Ovary (tissue), 3 donors: ENCODE results near the gene TEDDM1.

Source experiments
- CTCF ChIP-seq, 3 donors: fragments of 450-650 bp in 2 of 3; fragments of 200-600 bp in 1 of 3; IDR thresholded peaks; one replicate each; pipeline versions ENCODE4 v1.5.1 to v1.8.0; 2016 to 2022; ENCODE audit warnings: antibody characterized with exemption in 3 of 3, mild to moderate bottlenecking in 1 of 3
- POLR2A ChIP-seq: fragments of 450-650 bp; IDR thresholded peaks from one replicate; pipeline ENCODE4 v1.6.1; 2017; ENCODE audit warnings: antibody characterized with exemption, mild to moderate bottlenecking, moderate library complexity
- donor health status: DM: no; HTN: no; CAD: no.

GRCh38 chr1:182387566-182387965 is 12.9 kb downstream of the TEDDM1 start:
- TF ChIP-seq POLR2A (no peak), CTCF (IDR thresholded peaks at IDR 0.05) (no peak)
